ENCODE measurements around the gene ST6GAL1.

DNA sequence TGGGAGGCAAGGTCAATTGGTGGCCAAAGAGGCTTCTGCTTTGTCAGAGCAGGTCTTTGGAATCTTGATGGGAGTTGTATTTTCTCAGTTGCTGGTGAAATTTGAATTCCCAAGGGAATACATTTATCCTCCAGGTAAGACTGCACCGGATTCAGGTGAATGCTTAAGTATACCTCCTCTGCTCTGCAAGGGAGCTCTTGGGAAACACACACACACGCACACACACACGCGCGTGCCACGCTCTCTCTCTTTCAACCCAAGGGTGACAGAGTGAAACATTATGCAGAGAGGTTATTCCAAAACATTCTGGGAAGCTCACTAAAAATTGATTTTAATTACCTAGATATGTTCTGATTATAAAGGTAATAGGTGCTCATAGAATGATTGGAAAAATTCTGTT, 33.7 kb downstream of the ST6GAL1 start:
- TF ChIP-seq FOSL1 (IDR thresholded peaks at IDR 0.05; ENCODE audit: insufficient read depth, low read depth, low read length) (no peak), NRF1 (IDR thresholded peaks at IDR 0.05; ENCODE audit: low read depth, low read length) (no peak), POLR2AphosphoS5 (IDR thresholded peaks at IDR 0.05; ENCODE audit: low read depth, low read length) (no peak), TEAD4 (IDR thresholded peaks at IDR 0.05; ENCODE audit: low read depth, low read length) (no peak), CREB1 (IDR thresholded peaks at IDR 0.05) (no peak)
- TF ChIP-seq, protein P1, sequence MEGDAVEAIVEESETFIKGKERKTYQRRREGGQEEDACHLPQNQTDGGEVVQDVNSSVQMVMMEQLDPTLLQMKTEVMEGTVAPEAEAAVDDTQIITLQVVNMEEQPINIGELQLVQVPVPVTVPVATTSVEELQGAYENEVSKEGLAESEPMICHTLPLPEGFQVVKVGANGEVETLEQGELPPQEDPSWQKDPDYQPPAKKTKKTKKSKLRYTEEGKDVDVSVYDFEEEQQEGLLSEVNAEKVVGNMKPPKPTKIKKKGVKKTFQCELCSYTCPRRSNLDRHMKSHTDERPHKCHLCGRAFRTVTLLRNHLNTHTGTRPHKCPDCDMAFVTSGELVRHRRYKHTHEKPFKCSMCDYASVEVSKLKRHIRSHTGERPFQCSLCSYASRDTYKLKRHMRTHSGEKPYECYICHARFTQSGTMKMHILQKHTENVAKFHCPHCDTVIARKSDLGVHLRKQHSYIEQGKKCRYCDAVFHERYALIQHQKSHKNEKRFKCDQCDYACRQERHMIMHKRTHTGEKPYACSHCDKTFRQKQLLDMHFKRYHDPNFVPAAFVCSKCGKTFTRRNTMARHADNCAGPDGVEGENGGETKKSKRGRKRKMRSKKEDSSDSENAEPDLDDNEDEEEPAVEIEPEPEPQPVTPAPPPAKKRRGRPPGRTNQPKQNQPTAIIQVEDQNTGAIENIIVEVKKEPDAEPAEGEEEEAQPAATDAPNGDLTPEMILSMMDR (IDR thresholded peaks at IDR 0.05; ENCODE audit: control extremely low read depth in 1 of 3, insufficient read depth in 1 of 3, low read depth in 1 of 3, low read length in 3 of 3), result no peak

All from H1 (cell line).